ENCODE data around the gene ENDOD1.

DNA sequence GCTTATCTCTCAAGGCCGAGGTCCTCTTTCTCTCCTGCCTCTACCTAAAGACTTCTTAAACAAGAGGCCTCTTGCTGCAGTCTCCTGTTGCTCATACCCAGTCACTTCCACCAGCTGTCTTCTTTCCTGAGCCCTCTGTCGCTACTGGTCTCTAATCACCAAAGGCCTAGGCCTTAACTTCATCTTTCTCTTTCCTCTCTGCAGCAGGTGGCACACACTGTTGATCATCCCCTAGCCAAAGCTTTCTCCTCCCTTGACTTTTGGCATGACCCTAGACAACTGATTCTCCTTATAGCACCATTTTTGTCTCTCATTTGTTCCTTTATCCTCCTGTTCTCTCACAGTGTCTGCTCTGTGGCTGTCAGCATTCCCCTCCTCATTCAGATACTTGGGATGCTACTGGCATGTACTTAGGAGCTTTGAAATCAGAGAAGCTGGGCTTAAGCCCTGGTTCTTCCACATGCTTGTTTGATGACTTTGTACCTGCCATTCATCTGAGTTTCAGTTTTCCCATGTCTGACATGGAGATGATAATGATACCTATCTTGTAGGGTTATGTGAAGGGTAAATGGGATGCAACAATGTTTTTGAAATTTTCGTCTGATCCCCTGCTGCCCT lies 22.4 kb downstream of the ENDOD1 start:
- TF ChIP-seq JUNB (IDR thresholded peaks at IDR 0.05; ENCODE audit: unreplicated experiment) (no peak), STAT1 (IDR thresholded peaks at IDR 0.05; ENCODE audit: unreplicated experiment) (no peak), POLR2AphosphoS5 (IDR thresholded peaks at IDR 0.05; ENCODE audit: low read depth) (no peak), EZH2 (IDR thresholded peaks at IDR 0.05; ENCODE audit: low read depth, unreplicated experiment) (no peak), CREB1 (CRISPR knock-in tag; IDR thresholded peaks at IDR 0.05; ENCODE audit: low read depth) (no peak), EZH2phosphoT487 (IDR thresholded peaks at IDR 0.05; ENCODE audit: unreplicated experiment) (no peak), ZNF114 (CRISPR knock-in tag; IDR thresholded peaks at IDR 0.05) (no peak)
- TF ChIP-seq, protein P1, sequence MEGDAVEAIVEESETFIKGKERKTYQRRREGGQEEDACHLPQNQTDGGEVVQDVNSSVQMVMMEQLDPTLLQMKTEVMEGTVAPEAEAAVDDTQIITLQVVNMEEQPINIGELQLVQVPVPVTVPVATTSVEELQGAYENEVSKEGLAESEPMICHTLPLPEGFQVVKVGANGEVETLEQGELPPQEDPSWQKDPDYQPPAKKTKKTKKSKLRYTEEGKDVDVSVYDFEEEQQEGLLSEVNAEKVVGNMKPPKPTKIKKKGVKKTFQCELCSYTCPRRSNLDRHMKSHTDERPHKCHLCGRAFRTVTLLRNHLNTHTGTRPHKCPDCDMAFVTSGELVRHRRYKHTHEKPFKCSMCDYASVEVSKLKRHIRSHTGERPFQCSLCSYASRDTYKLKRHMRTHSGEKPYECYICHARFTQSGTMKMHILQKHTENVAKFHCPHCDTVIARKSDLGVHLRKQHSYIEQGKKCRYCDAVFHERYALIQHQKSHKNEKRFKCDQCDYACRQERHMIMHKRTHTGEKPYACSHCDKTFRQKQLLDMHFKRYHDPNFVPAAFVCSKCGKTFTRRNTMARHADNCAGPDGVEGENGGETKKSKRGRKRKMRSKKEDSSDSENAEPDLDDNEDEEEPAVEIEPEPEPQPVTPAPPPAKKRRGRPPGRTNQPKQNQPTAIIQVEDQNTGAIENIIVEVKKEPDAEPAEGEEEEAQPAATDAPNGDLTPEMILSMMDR (conservative IDR thresholded peaks at IDR 0.05; ENCODE audit: low read depth in 2 of 2) = no peak
- TF ChIP-seq, protein P2, sequence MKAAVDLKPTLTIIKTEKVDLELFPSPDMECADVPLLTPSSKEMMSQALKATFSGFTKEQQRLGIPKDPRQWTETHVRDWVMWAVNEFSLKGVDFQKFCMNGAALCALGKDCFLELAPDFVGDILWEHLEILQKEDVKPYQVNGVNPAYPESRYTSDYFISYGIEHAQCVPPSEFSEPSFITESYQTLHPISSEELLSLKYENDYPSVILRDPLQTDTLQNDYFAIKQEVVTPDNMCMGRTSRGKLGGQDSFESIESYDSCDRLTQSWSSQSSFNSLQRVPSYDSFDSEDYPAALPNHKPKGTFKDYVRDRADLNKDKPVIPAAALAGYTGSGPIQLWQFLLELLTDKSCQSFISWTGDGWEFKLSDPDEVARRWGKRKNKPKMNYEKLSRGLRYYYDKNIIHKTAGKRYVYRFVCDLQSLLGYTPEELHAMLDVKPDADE (IDR thresholded peaks at IDR 0.05) = no peak
- TF ChIP-seq, protein P3, sequence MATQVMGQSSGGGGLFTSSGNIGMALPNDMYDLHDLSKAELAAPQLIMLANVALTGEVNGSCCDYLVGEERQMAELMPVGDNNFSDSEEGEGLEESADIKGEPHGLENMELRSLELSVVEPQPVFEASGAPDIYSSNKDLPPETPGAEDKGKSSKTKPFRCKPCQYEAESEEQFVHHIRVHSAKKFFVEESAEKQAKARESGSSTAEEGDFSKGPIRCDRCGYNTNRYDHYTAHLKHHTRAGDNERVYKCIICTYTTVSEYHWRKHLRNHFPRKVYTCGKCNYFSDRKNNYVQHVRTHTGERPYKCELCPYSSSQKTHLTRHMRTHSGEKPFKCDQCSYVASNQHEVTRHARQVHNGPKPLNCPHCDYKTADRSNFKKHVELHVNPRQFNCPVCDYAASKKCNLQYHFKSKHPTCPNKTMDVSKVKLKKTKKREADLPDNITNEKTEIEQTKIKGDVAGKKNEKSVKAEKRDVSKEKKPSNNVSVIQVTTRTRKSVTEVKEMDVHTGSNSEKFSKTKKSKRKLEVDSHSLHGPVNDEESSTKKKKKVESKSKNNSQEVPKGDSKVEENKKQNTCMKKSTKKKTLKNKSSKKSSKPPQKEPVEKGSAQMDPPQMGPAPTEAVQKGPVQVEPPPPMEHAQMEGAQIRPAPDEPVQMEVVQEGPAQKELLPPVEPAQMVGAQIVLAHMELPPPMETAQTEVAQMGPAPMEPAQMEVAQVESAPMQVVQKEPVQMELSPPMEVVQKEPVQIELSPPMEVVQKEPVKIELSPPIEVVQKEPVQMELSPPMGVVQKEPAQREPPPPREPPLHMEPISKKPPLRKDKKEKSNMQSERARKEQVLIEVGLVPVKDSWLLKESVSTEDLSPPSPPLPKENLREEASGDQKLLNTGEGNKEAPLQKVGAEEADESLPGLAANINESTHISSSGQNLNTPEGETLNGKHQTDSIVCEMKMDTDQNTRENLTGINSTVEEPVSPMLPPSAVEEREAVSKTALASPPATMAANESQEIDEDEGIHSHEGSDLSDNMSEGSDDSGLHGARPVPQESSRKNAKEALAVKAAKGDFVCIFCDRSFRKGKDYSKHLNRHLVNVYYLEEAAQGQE (IDR thresholded peaks at IDR 0.05; ENCODE audit: unreplicated experiment) = no peak
